ENCODE measurements around the gene IGSF9. TPM values are rescaled to one million over a fixed set of nuclear protein-coding genes. Genes with fewer than 3 reads are reported as not detected.

IGSF9 gene
- total and polyA plus RNA-seq, 4 donors, result 0.50 to 4.9 (median 2.7) TPM

DNA sequence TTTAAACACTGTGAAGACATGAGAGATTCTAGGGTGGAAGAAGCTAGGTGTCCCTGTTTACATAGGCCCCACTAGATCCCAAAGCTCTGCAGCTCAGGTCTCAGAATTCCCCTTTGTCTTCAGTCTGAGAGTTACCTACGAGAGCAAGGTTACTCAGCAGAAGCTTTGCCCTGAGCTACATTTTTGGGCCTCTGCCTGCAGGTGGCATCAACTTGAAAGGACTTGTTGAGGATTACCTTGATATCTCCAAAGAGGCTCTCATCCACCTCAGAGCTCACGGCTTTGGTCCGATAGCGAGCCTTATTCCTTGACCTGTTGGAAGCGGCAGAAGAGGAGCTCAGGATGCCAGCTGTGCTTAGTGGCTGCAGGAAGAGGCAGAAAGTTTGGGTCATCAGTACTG is 52.5 kb downstream of the IGSF9 start:
- Histone ChIP-seq H3K9me3 (ENCODE audit: control insufficient read depth, insufficient read depth, low read length) (no peaks in the 10 kb centered on the region), H3K4me1 (ENCODE audit: control insufficient read depth, insufficient read depth, low read length) (no peaks in the 10 kb centered on the region)
- 93% methylated on average over 3 of the region's 5 CpGs for WGBS (ENCODE audit: insufficient coverage)

DNA sequence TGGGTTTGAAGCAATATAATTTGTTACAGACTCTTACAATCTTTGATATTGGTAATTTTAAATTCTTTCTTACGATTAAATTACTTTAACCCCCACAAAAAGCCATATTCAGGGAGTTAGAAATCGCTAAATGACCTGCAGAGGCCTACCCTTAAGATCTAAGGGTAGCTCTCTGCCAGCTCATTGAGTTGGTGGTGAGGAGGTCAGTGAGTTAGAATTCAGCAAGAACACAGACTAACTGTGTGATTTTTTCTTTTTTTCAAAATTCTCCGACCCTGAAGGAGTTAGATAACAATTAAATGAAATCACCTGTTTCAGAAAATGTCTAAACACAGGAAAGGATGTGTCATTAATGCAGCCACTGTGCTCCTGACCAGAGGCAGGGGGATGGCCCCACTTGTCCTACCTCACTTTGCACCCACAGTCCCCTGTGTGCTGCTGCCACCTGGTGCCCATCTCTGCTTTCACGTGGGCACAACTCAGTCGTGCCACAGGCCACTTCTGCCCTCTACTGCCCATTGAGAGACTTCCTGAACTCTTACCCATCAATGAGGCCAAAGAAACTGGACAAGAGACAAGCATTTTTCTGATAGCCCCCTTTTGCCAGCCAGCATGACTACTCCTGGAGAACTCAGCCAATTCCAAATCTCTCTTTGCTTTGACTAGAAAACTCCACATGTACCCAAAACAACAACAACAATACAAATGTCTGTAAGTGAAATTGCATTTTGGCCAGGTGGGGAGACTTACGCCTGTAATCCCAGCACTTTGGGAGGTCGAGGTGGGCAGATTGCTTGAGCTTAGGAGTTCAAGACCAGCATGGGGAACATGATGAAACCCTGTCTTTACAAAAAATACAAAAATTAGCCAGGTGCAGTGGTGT is 53.9 kb downstream of the IGSF9 start:
- H3K27ac ChIP-seq (ENCODE audit: low read depth, low read length), result no peak overlapping the region
- no peaks in the 10 kb centered on the region for H3K4me1 ChIP-seq (ENCODE audit: control insufficient read depth, insufficient read depth, low read length)
- WGBS (ENCODE audit: insufficient coverage), result 14% methylated on average over 2 of the region's 7 CpGs
- H3K36me3 ChIP-seq (ENCODE audit: control insufficient read depth, insufficient read depth, low read length), result no peaks in the 10 kb centered on the region
- no peaks in the 10 kb centered on the region for H3K27me3 ChIP-seq (ENCODE audit: control insufficient read depth, insufficient read depth, low read length)
- no peak overlapping the region for H3K4me3 ChIP-seq (ENCODE audit: low read depth, low read length)
- H3K9me3 ChIP-seq (ENCODE audit: control insufficient read depth, insufficient read depth, low read length), result no peaks in the 10 kb centered on the region
- peak; percentile 43 to 92 (median 60) for DNase-seq (ENCODE audit: low read depth in 4 of 6, low spot score in 6 of 6)

More for the DNA sequence above, 52.5 kb downstream of the IGSF9 start:
- H3K36me3 ChIP-seq (ENCODE audit: control insufficient read depth, insufficient read depth, low read length), result no peaks in the 10 kb centered on the region
- no peak overlapping the region for H3K4me3 ChIP-seq (ENCODE audit: low read depth, low read length)
- no peak for DNase-seq (ENCODE audit: low read depth in 4 of 6, low spot score in 6 of 6)
- no peak overlapping the region for H3K27ac ChIP-seq (ENCODE audit: low read depth, low read length)
- no peaks in the 10 kb centered on the region for H3K27me3 ChIP-seq (ENCODE audit: control insufficient read depth, insufficient read depth, low read length)

DNA sequence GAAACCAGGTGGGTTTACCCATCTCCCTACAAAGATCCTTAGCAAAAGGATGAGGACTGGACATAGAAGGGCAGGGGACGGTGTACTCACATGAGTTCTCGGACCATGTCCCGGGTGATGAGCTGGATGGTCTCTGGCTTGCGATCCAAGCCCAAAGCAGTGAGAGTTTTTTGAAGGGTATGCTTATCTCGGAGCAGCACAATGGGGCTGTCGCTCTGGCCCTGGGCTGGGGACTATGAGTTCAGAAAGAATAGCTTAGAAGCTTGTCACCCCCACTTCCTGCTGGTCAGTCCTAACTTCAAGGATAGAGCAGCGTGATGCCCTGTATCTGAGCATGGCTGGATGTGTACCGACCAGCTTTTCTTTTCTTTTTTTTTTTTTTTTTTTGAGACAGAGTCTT is 55.0 kb downstream of the IGSF9 start:
- no peak for DNase-seq (ENCODE audit: low read depth in 4 of 6, low spot score in 6 of 6)
- H3K27me3 ChIP-seq (ENCODE audit: control insufficient read depth, insufficient read depth, low read length), result no peaks in the 10 kb centered on the region
- no peak overlapping the region for H3K4me3 ChIP-seq (ENCODE audit: low read depth, low read length)
- no peak overlapping the region for H3K27ac ChIP-seq (ENCODE audit: low read depth, low read length)
- WGBS (ENCODE audit: insufficient coverage), result 96% methylated on average over 7 of the region's 8 CpGs
- no peaks in the 10 kb centered on the region for H3K4me1 ChIP-seq (ENCODE audit: control insufficient read depth, insufficient read depth, low read length)
- H3K9me3 ChIP-seq (ENCODE audit: control insufficient read depth, insufficient read depth, low read length), result no peaks in the 10 kb centered on the region
- H3K36me3 ChIP-seq (ENCODE audit: control insufficient read depth, insufficient read depth, low read length), result no peaks in the 10 kb centered on the region

- WGBS (ENCODE audit: insufficient coverage), result 68% methylated on average over 2 of the region's 2 CpGs
- Histone ChIP-seq H3K27me3 (ENCODE audit: control insufficient read depth, insufficient read depth, low read length) (no peaks in the 10 kb centered on the region), H3K36me3 (ENCODE audit: control insufficient read depth, insufficient read depth, low read length) (no peaks in the 10 kb centered on the region), H3K27ac (ENCODE audit: low read depth, low read length) (no peak overlapping the region), H3K4me3 (ENCODE audit: low read depth, low read length) (no peak overlapping the region), H3K9me3 (ENCODE audit: control insufficient read depth, insufficient read depth, low read length) (no peaks in the 10 kb centered on the region), H3K4me1 (ENCODE audit: control insufficient read depth, insufficient read depth, low read length) (no peaks in the 10 kb centered on the region)
- peak in 1 of 6 donors; percentile 29 for DNase-seq (ENCODE audit: low read depth in 4 of 6, low spot score in 6 of 6)
Measured at GRCh38 chr1:159889821-159890252, 55.6 kb downstream of the IGSF9 start.

- Histone ChIP-seq H3K36me3 (ENCODE audit: control insufficient read depth, insufficient read depth, low read length) (no peaks in the 10 kb centered on the region), H3K4me1 (ENCODE audit: control insufficient read depth, insufficient read depth, low read length) (no peaks in the 10 kb centered on the region), H3K27me3 (ENCODE audit: control insufficient read depth, insufficient read depth, low read length) (no peaks in the 10 kb centered on the region), H3K4me3 (ENCODE audit: low read depth, low read length) (no peak overlapping the region), H3K27ac (ENCODE audit: low read depth, low read length) (no peak overlapping the region), H3K9me3 (ENCODE audit: control insufficient read depth, insufficient read depth, low read length) (no peaks in the 10 kb centered on the region)
- 96% methylated on average over 2 of the region's 4 CpGs for WGBS (ENCODE audit: insufficient coverage)
- DNase-seq (ENCODE audit: low read depth in 4 of 6, low spot score in 6 of 6), result no peak
Measured at GRCh38 chr1:159889202-159889601, 56.2 kb downstream of the IGSF9 start.

- Histone ChIP-seq H3K9me3 (ENCODE audit: control insufficient read depth, insufficient read depth, low read length) (no peaks in the 10 kb centered on the region), H3K4me3 (ENCODE audit: low read depth, low read length) (no peak overlapping the region), H3K36me3 (ENCODE audit: control insufficient read depth, insufficient read depth, low read length) (no peaks in the 10 kb centered on the region), H3K4me1 (ENCODE audit: control insufficient read depth, insufficient read depth, low read length) (no peaks in the 10 kb centered on the region), H3K27ac (ENCODE audit: low read depth, low read length) (no peak overlapping the region), H3K27me3 (ENCODE audit: control insufficient read depth, insufficient read depth, low read length) (no peaks in the 10 kb centered on the region)
- WGBS (ENCODE audit: insufficient coverage), result 69% methylated on average over 8 of the region's 8 CpGs
- DNase-seq (ENCODE audit: low read depth in 4 of 6, low spot score in 6 of 6), result peak in 1 of 6 donors; percentile 26
Measured at GRCh38 chr1:159884296-159884695, 61.1 kb downstream of the IGSF9 start.

DNA sequence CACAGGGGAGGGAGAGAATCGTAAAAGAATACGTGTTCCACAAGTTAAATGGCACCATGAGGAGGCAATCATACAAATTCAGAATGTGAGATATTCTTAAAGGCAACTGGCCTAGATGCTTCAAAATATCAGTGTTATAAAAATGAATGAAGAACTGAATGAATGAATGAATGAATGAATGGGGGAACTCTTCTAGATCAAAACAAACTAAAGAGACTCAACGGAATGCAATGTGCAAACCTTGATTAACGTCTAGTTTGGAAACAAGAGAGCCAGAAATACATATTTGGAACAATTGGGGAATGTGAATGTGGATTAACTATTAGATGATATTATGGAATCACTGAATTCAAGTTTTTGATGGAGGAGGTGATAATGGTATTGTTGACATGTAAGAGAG is 62.3 kb downstream of the IGSF9 start:
- Histone ChIP-seq H3K27me3 (ENCODE audit: control insufficient read depth, insufficient read depth, low read length) (no peaks in the 10 kb centered on the region), H3K36me3 (ENCODE audit: control insufficient read depth, insufficient read depth, low read length) (no peaks in the 10 kb centered on the region), H3K27ac (ENCODE audit: low read depth, low read length) (no peak overlapping the region), H3K4me1 (ENCODE audit: control insufficient read depth, insufficient read depth, low read length) (no peaks in the 10 kb centered on the region), H3K9me3 (ENCODE audit: control insufficient read depth, insufficient read depth, low read length) (no peaks in the 10 kb centered on the region), H3K4me3 (ENCODE audit: low read depth, low read length) (no peak overlapping the region)
- DNase-seq (ENCODE audit: low read depth in 4 of 6, low spot score in 6 of 6), result no peak
- 67% methylated on average over 1 of the region's 4 CpGs for WGBS (ENCODE audit: insufficient coverage)

DNA sequence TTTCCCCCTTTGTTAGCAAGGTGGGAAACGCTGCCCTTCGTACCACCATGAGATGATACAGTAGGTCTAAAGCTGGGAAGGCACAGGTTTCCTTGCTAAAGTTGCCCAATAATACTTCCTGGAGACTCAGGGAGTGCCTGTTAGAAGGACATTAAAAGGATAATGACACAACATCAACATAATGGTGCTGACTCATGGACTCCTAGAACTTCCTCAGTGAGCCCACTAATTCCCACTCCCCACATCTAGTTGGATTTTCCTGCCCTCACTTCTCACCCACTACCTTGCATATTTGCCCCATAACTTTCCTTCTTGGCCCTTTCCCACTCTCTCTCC is 62.9 kb downstream of the IGSF9 start:
- no peak for DNase-seq (ENCODE audit: low read depth in 4 of 6, low spot score in 6 of 6)
- no CpG with 5 or more reads among the region's 2 CpGs for WGBS (ENCODE audit: insufficient coverage)
- H3K4me3 ChIP-seq (ENCODE audit: low read depth, low read length), result no peak overlapping the region
- H3K27ac ChIP-seq (ENCODE audit: low read depth, low read length), result no peak overlapping the region
- H3K4me1 ChIP-seq (ENCODE audit: control insufficient read depth, insufficient read depth, low read length), result no peaks in the 10 kb centered on the region
- H3K27me3 ChIP-seq (ENCODE audit: control insufficient read depth, insufficient read depth, low read length), result no peaks in the 10 kb centered on the region
- no peaks in the 10 kb centered on the region for H3K36me3 ChIP-seq (ENCODE audit: control insufficient read depth, insufficient read depth, low read length)
- no peaks in the 10 kb centered on the region for H3K9me3 ChIP-seq (ENCODE audit: control insufficient read depth, insufficient read depth, low read length)

GRCh38 chr1:159881622-159882526 is 63.5 kb downstream of the IGSF9 start:
- Histone ChIP-seq H3K27ac (ENCODE audit: low read depth, low read length) (no peak overlapping the region), H3K27me3 (ENCODE audit: control insufficient read depth, insufficient read depth, low read length) (no peaks in the 10 kb centered on the region), H3K4me1 (ENCODE audit: control insufficient read depth, insufficient read depth, low read length) (no peaks in the 10 kb centered on the region), H3K36me3 (ENCODE audit: control insufficient read depth, insufficient read depth, low read length) (no peaks in the 10 kb centered on the region), H3K4me3 (ENCODE audit: low read depth, low read length) (no peak overlapping the region), H3K9me3 (ENCODE audit: control insufficient read depth, insufficient read depth, low read length) (no peaks in the 10 kb centered on the region)
- 74% methylated on average over 6 of the region's 6 CpGs for WGBS (ENCODE audit: insufficient coverage)
- peak in 3 of 6 donors; percentile 14 to 84 (median 53) for DNase-seq (ENCODE audit: low read depth in 4 of 6, low spot score in 6 of 6)
